ENCODE results near the gene ATP6V0C. TPM values are rescaled to one million over a fixed set of nuclear protein-coding genes. Genes with fewer than 3 reads are reported as not detected.

Gene ATP6V0C
- total RNA-seq, 1 experiment from 2014 or later: 176 TPM

DNA sequence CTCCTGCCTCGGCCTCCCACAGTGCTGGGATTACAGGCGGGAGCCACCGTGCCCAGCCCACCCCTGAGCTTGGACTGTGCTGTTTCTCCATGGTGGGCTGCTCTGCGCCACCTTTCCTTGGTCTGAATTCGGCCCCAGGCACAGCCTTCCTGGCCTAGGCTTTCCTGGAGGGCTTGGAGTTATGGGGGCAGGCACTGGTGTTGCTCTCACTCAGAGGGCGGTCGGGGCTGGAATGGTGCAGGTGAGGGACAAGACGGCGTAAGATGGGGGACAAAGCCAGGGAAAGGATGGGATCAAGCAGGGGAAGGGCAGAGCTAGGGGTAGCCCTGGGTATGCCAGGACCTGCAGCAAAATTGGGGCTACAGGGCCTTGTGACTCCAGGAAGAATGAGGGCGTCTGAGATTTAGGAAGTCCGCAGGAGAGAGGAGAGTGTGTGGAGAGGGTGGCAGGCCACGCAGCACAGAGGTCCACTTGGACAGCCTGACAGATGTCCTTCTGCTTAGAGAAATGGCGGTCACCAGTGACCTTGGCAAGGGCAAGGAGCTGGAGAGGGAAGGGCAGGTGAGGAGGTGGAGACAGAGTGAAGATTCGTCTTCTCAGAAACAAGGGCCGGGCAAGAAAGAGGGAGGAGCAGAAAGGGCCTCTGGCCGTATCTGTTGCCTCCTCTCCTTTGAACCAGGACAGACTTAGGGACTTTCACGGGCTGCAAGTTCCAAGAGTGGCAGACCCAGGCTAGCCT, 1.6 kb upstream of the ATP6V0C start:
- Histone ChIP-seq H3K23me2 (ENCODE audit: insufficient read length, low read depth, low read length, poor library complexity, severe bottlenecking) (peaks cover 14% of the 10 kb centered on the region), H4K5ac (ENCODE audit: insufficient read length, low read depth, low read length) (no peak overlapping the region), H3K4me1 (ENCODE audit: insufficient read depth, low read length) (peaks cover 3% of the 10 kb centered on the region; the same call in 1 of the 2 replicates), H3K79me1 (ENCODE audit: insufficient read depth, low read depth, low read length, poor library complexity, severe bottlenecking) (peaks cover 4% of the 10 kb centered on the region), H2BK15ac (ENCODE audit: low read depth, low read length) (no peak overlapping the region), H3K23ac (ENCODE audit: insufficient read length, low read depth, low read length) (no peak overlapping the region), H3K9ac (ENCODE audit: extremely low read depth, insufficient read length, low read length) (no peak overlapping the region), H3K56ac (ENCODE audit: insufficient read length, low read depth, low read length) (no peak overlapping the region), H2AK5ac (ENCODE audit: insufficient read length, low read length) (no peak overlapping the region), H3T11ph (ENCODE audit: low read length) (no peak overlapping the region), H3K27me3 (ENCODE audit: insufficient read depth, low read length) (no peaks in the 10 kb centered on the region), H3K9me3 (ENCODE audit: control insufficient read depth, low read depth, low read length) (no peaks in the 10 kb centered on the region), H2AFZ (ENCODE audit: low read length) (no peak overlapping the region), H2BK5ac (ENCODE audit: insufficient read length, low read length) (no peak overlapping the region), H3K27ac (ENCODE audit: insufficient read length, low read depth, low read length) (no peak overlapping the region), H3K14ac (ENCODE audit: insufficient read depth, low read length) (no peak overlapping the region; the same call in 1 of the 2 replicates), H3K4me2 (ENCODE audit: insufficient read depth, insufficient read length, low read length) (peak overlapping the region; percentile 74), H3K4ac (ENCODE audit: low read depth, low read length) (peak overlapping the region; percentile 23; the same call in 1 of the 2 replicates), H3K18ac (ENCODE audit: insufficient read length, low read depth, low read length) (no peak overlapping the region), H2BK120ac (ENCODE audit: low read depth, low read length, poor library complexity, severe bottlenecking) (no peak overlapping the region), H4K8ac (replicated peaks; ENCODE audit: insufficient read length, low read depth, low read length) (no peak overlapping the region), H3K79me2 (ENCODE audit: insufficient read depth, low read length) (peaks cover 27% of the 10 kb centered on the region; the same call in 1 of the 2 replicates), H2BK20ac (ENCODE audit: low read depth, low read length, poor library complexity, severe bottlenecking) (no peak overlapping the region), H4K91ac (ENCODE audit: insufficient read length, low read depth, low read length) (no peak overlapping the region), H4K20me1 (ENCODE audit: control insufficient read depth, insufficient read depth, insufficient read length) (no peaks in the 10 kb centered on the region), H2BK12ac (ENCODE audit: insufficient read length, low read depth, low read length) (no peak overlapping the region)
- peak overlapping the region; percentile 26 to 97 (median 28); a peak in 5 of 7 replicates for H3K27ac Mint-ChIP-seq
- WGBS (ENCODE audit: extremely low coverage, insufficient read length, low lambda C conversion rate): no CpG with 5 or more reads among the region's 17 CpGs
- H3K27me3 Mint-ChIP-seq (ENCODE audit: low read depth): peaks cover 5% of the 10 kb centered on the region
- H3K36me3 Mint-ChIP-seq (ENCODE audit: insufficient read depth in 1 of 3, low read depth in 3 of 3): peaks cover 2 to 8% (median 8%) of the 10 kb centered on the region in 3 experiments; a peak in 6 of 7 replicates
- TF ChIP-seq, protein P1, sequence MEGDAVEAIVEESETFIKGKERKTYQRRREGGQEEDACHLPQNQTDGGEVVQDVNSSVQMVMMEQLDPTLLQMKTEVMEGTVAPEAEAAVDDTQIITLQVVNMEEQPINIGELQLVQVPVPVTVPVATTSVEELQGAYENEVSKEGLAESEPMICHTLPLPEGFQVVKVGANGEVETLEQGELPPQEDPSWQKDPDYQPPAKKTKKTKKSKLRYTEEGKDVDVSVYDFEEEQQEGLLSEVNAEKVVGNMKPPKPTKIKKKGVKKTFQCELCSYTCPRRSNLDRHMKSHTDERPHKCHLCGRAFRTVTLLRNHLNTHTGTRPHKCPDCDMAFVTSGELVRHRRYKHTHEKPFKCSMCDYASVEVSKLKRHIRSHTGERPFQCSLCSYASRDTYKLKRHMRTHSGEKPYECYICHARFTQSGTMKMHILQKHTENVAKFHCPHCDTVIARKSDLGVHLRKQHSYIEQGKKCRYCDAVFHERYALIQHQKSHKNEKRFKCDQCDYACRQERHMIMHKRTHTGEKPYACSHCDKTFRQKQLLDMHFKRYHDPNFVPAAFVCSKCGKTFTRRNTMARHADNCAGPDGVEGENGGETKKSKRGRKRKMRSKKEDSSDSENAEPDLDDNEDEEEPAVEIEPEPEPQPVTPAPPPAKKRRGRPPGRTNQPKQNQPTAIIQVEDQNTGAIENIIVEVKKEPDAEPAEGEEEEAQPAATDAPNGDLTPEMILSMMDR (conservative IDR thresholded peaks at IDR 0.05): no peak
- no peak for DNase-seq
- peak overlapping the region; percentile 68 to 86; a peak in 4 of 5 replicates for H3K4me3 Mint-ChIP-seq
- H3K4me1 Mint-ChIP-seq: peaks cover 42 to 55% of the 10 kb centered on the region in 2 experiments
- no peaks in the 10 kb centered on the region; a peak in 1 of 5 replicates for H3K9me3 Mint-ChIP-seq
